Gastroesophageal sphincter (tissue), 3 donors: ENCODE data around the gene TGFBI.
A peak's percentile ranks its signal among the peaks of the same experiment; 100 is the strongest.

Source experiments
- EP300 ChIP-seq: sonication (generic); formaldehyde crosslinking; IDR thresholded peaks from one replicate; pipeline ENCODE4 v1.6.1; 2017; ENCODE audit warnings: antibody characterized with exemption, mild to moderate bottlenecking
- POLR2A ChIP-seq, 2 donors: fragments of 450-650 bp; IDR thresholded peaks; one replicate each; pipeline ENCODE4 v1.6.1; 2017; ENCODE audit warnings: antibody characterized with exemption in 2 of 2, mild to moderate bottlenecking in 2 of 2, moderate library complexity in 1 of 2
- POLR2AphosphoS5 ChIP-seq: sonication (generic); formaldehyde crosslinking; IDR thresholded peaks from one replicate; pipeline ENCODE4 v1.6.1; 2017; ENCODE audit warnings: antibody characterized with exemption
- TF ChIP-seq, protein P1 (sequence below), 4 experiments: fragments of 200-600 bp in 2 of 4; fragments of 450-650 bp in 2 of 4; sonication (generic) in 1 of 4; IDR thresholded peaks; one replicate each; pipeline ENCODE4 v1.5.1; 2017 to 2019; ENCODE audit warnings: antibody characterized with exemption in 4 of 4, mild to moderate bottlenecking in 2 of 4, moderate library complexity in 2 of 4

DNA sequence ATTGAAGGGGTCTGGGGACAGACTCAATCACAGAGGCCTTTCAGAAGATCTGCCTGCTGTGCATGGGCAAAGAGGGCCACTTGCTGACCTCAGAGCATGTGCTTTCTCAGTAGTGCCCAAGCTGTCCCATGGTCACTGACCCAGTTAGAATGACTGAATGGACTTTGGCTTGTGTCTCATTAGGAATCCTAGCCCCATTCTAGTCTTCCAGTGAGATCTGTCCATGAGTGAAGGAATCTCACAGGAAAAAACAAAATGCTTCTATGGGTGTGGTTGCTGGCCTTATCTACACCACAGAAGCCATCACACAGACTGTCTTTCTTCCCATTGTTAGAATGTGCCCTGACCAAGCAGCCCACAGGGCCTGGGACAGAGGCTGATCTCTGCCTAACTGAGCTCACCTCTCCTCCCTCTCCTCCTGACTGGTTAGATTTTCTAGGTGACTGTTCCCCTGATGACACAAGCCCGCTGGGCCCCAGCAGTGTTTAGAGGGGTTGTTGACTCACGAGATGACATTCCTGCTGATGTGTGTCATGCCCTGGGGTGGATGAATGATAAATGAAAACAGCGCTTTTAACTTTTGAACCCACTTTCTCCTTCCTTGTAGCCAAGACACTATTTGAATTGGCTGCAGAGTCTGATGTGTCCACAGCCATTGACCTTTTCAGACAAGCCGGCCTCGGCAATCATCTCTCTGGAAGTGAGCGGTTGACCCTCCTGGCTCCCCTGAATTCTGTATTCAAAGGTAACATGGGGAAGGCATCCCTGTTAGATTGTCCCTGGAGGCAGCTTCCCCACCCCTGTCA, 24.8 kb downstream of the TGFBI start:
- TF ChIP-seq, protein P1, sequence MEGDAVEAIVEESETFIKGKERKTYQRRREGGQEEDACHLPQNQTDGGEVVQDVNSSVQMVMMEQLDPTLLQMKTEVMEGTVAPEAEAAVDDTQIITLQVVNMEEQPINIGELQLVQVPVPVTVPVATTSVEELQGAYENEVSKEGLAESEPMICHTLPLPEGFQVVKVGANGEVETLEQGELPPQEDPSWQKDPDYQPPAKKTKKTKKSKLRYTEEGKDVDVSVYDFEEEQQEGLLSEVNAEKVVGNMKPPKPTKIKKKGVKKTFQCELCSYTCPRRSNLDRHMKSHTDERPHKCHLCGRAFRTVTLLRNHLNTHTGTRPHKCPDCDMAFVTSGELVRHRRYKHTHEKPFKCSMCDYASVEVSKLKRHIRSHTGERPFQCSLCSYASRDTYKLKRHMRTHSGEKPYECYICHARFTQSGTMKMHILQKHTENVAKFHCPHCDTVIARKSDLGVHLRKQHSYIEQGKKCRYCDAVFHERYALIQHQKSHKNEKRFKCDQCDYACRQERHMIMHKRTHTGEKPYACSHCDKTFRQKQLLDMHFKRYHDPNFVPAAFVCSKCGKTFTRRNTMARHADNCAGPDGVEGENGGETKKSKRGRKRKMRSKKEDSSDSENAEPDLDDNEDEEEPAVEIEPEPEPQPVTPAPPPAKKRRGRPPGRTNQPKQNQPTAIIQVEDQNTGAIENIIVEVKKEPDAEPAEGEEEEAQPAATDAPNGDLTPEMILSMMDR (IDR thresholded peaks at IDR 0.05): no peak
- peak; percentile 42 for TF ChIP-seq POLR2AphosphoS5
- no peak for TF ChIP-seq POLR2A (IDR thresholded peaks at IDR 0.05)
- TF ChIP-seq EP300: no peak
